ENCODE measurements around the gene TAS2R43.
"Not testable (repeated sequence)": the region's sequence is repeated elsewhere in the genome, so short reads cannot be mapped to it uniquely, and the experiment has no call there.

Gene TAS2R43, protein sequence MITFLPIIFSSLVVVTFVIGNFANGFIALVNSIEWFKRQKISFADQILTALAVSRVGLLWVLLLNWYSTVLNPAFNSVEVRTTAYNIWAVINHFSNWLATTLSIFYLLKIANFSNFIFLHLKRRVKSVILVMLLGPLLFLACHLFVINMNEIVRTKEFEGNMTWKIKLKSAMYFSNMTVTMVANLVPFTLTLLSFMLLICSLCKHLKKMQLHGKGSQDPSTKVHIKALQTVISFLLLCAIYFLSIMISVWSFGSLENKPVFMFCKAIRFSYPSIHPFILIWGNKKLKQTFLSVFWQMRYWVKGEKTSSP

GRCh38 chr12:11092128-11092527, at the start of gene TAS2R43:
TAS2R43 (minus strand) TSS chr12:11092313; CDS start chr12:11092229, 84 bp downstream.
- DNase-seq (ENCODE audit: low read depth in 2 of 2) = no peak

DNA sequence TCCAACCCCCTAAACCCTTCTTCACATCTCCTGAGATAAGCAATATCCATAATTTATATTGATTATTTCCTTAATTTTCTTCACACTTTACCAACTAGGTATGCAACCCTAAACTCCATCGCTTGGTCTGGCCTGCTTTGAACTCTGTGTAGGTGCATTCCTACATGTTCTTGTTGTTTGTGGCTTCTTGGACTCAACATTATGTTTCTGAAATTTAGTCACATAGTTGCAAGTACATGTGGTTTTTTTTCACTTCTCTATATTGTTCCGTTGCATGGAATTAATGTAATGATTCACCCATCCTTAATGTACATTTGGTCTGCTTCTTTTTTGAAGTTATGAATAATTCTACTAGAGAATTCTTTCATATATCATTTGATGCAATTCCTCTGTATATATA, 44.0 kb upstream of the TAS2R43 start:
- no peak for DNase-seq (ENCODE audit: low read depth in 2 of 2)

- DNase-seq (ENCODE audit: low read depth in 2 of 2) = no peak
Observed at GRCh38 chr12:11134305-11134704, 42.2 kb upstream of the TAS2R43 start, which contains the start of gene TAS2R30. TAS2R30 (minus strand) TSS chr12:11134644; CDS start chr12:11134244, 400 bp downstream.

DNA sequence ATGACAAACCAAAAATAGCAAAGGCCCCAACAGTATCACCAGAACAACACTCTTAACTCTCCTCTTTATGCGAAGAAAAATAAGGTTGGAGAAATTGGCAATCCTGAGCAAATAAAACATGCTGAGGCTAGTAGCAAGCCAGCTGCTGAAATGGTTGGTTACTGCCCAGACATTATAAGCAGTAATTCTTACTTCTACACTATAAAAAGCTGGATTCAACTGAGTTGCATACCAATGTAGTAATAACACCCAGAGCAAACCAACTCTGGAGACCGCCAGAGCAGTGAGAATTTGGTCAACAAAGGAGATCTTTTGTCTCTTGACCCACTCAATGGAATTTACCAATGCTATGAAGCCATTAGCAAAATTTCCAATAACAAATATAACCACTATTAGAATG, 41.7 kb upstream of the TAS2R43 start:
- no peak for DNase-seq (ENCODE audit: low read depth in 2 of 2)

GRCh38 chr12:11133162-11133561, 41.0 kb upstream of the TAS2R43 start:
- DNase-seq (ENCODE audit: low read depth in 2 of 2) = no peak

DNA sequence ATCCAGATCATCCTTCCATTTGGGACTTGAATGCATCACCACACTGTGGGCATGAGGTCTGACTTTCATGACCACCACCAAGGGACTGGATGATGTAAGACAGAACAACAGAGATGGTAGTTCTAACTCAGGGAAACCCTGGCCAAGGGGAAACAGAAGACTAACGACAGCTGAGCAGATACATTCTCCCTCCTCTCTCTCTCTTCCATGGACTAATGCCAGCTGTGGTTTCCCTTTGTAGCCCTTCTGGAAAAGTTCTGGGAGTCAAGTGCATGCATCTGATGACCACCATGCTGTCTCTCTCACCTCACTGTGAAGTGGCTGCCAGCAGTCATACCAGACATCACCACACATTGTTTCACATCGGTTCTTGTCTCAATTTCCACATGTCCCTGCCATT, 38.9 kb upstream of the TAS2R43 start:
- DNase-seq (ENCODE audit: low read depth in 2 of 2) = no peak

GRCh38 chr12:11130382-11130781, 38.3 kb upstream of the TAS2R43 start:
- DNase-seq (ENCODE audit: low read depth in 2 of 2) = no peak

DNA sequence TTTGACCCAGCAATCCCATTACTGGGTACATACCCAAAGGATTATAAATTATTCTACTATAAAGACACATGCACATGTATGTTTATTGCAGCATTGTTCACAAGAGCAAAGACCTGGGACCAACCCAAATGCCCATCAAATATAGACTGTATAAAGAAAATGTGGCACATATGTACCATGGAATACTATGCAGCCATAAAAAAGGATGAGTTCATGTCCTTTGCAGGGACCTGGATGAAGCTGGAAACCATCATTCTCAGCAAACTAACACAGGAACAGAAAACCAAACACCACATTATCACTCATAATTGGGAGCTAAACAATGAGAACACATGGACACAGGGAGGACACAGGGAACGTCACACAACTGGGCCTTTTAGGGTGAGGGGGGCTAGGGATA, 22.0 kb upstream of the TAS2R43 start:
- not testable (repeated sequence) for DNase-seq (ENCODE audit: low read depth in 2 of 2)

GRCh38 chr12:11111213-11111612, 19.1 kb upstream of the TAS2R43 start:
- not testable (repeated sequence) for DNase-seq (ENCODE audit: low read depth in 2 of 2)

- DNase-seq (ENCODE audit: low read depth in 2 of 2) = no peak
Observed at GRCh38 chr12:11108862-11109261, 16.7 kb upstream of the TAS2R43 start.

- DNase-seq (ENCODE audit: low read depth in 2 of 2) = no peak
Observed at GRCh38 chr12:11107719-11108118, 15.6 kb upstream of the TAS2R43 start.

- no peak for DNase-seq (ENCODE audit: low read depth in 2 of 2)
Observed at GRCh38 chr12:11106288-11106687, 14.2 kb upstream of the TAS2R43 start.

GRCh38 chr12:11105546-11105945, 13.4 kb upstream of the TAS2R43 start:
- no peak for DNase-seq (ENCODE audit: low read depth in 2 of 2)

GRCh38 chr12:11094910-11095309, 2.8 kb upstream of the TAS2R43 start:
- DNase-seq (ENCODE audit: low read depth in 2 of 2) = not testable (repeated sequence)

DNA sequence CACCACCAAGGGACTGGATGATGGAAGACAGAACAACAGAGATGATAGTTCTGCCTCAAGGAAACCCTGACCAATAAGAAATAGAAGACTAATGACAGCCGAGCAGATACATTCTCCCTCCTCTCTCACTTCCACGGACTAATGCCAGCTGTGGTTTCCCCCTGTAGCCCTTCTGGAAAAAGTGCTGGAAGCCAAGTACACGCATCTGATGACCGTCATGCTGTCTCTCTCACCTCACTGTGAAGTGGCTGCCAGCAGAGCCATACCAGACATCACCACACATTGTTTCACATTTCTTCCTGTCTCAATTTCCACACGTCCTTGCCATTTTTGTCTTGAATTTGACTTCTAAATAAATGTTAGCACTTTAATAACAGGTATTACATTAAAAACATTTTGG, 2.9 kb downstream of the TAS2R43 start:
- no peak for DNase-seq (ENCODE audit: low read depth in 2 of 2)

DNA sequence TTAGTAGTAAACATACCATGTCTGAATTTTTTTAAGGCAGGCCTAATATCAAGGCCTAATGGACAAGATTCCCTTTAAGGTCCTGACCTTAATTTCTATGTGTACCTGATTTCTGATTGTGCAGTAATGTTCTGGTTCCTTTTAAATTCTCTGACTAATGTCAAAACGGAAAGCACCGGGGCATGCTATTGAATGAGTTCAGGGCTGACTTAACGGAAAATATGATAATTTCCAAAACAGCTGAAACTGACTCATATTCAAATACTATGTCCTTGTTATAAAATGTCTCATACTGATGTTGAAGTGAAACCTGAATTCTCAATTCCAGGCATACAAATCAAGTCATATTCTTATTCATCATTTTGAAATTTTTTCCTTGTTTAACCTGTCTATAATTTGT, 6.7 kb downstream of the TAS2R43 start:
- no peak for DNase-seq (ENCODE audit: low read depth in 2 of 2)

GRCh38 chr12:11081987-11082386, 10.1 kb downstream of the TAS2R43 start:
- no peak for DNase-seq (ENCODE audit: low read depth in 2 of 2)

- DNase-seq (ENCODE audit: low read depth in 2 of 2) = no peak
Observed at GRCh38 chr12:11078246-11078645, 13.9 kb downstream of the TAS2R43 start.

- DNase-seq (ENCODE audit: low read depth in 2 of 2) = no peak
Observed at GRCh38 chr12:11075642-11076041, 16.5 kb downstream of the TAS2R43 start.

DNA sequence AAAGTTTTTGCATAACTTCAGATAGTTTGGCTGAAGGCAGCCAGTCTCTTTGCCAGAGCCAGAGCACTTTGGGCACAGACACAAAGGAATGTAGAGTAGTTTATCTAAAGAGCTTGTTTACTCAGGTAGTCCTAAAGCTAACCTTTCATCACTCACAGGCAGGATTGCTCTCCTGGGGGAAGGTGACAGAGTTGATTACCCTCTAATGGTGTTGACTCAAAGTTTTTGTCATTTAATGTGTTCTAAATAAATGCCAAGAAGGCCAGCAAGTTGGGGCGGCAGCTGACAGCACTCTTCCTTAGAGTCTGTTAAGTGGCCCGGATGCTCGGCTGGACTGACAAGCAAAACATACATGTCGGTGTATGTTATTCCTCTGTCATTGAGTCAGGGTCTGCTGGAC, 20.7 kb downstream of the TAS2R43 start:
- no peak for DNase-seq (ENCODE audit: low read depth in 2 of 2)

- DNase-seq (ENCODE audit: low read depth in 2 of 2) = no peak
Observed at GRCh38 chr12:11070999-11071398, 21.1 kb downstream of the TAS2R43 start.

DNA sequence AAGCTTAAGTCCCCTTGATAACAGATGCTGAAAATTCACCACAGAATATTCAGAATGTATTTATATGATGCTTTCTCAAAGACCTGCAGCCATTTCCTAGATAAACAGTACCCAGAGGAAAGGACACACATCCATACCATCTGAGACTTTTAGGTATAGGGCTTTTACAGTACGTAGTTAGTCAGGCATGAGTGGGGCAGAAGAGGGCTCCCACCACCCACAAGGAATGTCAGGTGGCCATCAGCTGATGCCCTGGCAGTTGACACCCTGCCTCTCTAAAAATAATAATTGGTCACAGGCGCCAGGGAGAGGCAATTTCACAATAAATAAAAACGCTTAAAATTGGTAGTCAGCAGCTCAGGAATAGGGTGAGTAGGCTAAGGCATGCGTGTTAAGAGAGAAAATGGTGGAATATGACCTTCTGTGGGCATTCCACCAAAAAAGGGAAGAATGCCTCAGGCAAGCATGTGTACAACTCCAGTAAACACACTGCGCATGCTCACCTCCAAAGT, 22.2 kb downstream of the TAS2R43 start:
- no peak for DNase-seq (ENCODE audit: low read depth in 2 of 2)

DNA sequence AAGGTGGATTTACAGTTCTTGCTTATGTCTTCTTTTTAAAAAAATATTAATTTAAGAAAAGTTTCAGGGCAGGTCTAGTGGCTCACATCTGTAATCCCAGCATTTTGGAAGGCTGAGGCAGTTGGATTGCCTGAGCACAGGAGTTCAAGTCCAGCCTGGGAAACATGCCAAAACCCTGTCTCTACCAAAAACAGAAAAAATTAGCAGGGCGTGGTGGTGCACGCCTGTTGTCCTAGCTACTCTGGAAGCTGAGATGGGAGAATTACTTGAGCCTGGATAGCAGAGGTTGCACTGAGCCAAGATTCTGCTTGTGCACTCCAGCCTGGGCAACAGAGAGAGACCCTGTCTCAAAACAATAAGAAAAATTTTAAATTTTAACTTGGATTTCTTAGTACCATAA, 24.6 kb downstream of the TAS2R43 start:
- DNase-seq (ENCODE audit: low read depth in 2 of 2) = no peak

DNA sequence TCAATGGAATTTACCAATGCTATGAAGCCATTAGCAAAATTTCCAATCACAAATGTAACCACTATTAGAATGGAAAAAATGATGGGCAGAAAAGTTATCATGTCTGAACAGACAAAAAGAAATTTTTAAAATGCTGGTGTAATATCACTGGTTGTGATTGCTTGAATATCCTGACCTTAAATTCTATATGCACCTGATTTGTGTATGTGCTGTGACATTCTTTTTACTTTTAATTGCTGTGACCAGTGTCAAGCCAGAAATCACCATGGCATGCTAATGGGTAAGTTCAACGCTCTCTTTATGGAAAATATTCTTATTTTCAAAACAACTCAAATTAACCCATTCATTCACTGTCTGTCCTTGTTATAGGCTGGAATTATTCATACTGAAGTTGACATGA, 29.9 kb downstream of the TAS2R43 start, which contains the start of gene TAS2R46:
TAS2R46 (minus strand) TSS at position 101 of the 400 bp plus-strand sequence; CDS start at position 101, 0 bp downstream.
- not testable (repeated sequence) for DNase-seq (ENCODE audit: low read depth in 2 of 2)

All from stimulated activated CD8-positive, alpha-beta memory T cell treated with anti-CD3 and anti-CD28 coated beads, Interleukin-7, amount 100 ng/mL, for 4 hours (primary cell).